SK-N-SH (cell line): ENCODE measurements around the gene SIL1. TPM values are rescaled to one million over a fixed set of nuclear protein-coding genes. Genes with fewer than 3 reads are reported as not detected.

Source experiments
- CTCF ChIA-PET: fragments of 300-600, 350-600 bp; formaldehyde crosslinking; extraction: SDS; loops from one replicate; lab custom pipeline; 2021; lab: Yijun Ruan, JAX
- POLR2A ChIA-PET: fragments of 350-600 bp; sonication (Branson Sonifier 250); formaldehyde crosslinking; extraction: SDS; loops from one replicate; lab custom pipeline; 2020; ENCODE audit warnings: antibody characterized with exemption, inconsistent platforms; lab: Yijun Ruan, JAX
- DNase-seq: peaks from one replicate; pipeline ENCODE4 v3.0.0; 2012
- H2AFZ ChIP-seq: fragments of 200-600 bp; sonication (generic); 2 replicates; pipeline ENCODE4 v1.8.1; 2016; ENCODE audit warnings: antibody characterized with exemption, mild to moderate bottlenecking, low read depth
- H3F3A ChIP-seq: fragments of 200-600 bp; sonication (generic); replicated peaks from 2 replicates; pipeline ENCODE3; 2016; ENCODE audit warnings: antibody characterized with exemption, mild to moderate bottlenecking; ENCODE audit not compliant: insufficient read depth
- H3K27ac ChIP-seq, 2 experiments: fragments of 200-500 bp in 1 of 2; fragments of 200-600 bp in 1 of 2; sonication (Bioruptor generic) in 1 of 2; sonication (generic), shearing (Covaris generic) in 1 of 2; 2 replicates each; pipeline versions ENCODE4 v1.5.1 to v1.6.1; 2014 to 2016; ENCODE audit warnings: low read depth in 2 of 2, inconsistent platforms in 1 of 2, low read length in 1 of 2, mild to moderate bottlenecking in 1 of 2, mixed read lengths in 1 of 2
- H3K27me3 ChIP-seq: fragments of 200-600 bp; sonication (generic), shearing (Covaris generic); 2 replicates; pipeline ENCODE4 v1.6.1; 2016; ENCODE audit warnings: mixed run types; ENCODE audit not compliant: insufficient read depth
- H3K36me3 ChIP-seq, 2 experiments: fragments of 200-500 bp in 1 of 2; fragments of 200-600 bp in 1 of 2; sonication (Bioruptor generic) in 1 of 2; sonication (generic) in 1 of 2; replicated peaks in 1 of 2; 2 replicates each; pipeline versions ENCODE3 to v1.5.1; 2014 to 2016; ENCODE audit warnings: low read length in 1 of 2, mild to moderate bottlenecking in 1 of 2; ENCODE audit not compliant: insufficient read depth in 2 of 2, control insufficient read depth in 1 of 2
- H3K4me1 ChIP-seq, 2 experiments: fragments of 200-500 bp in 1 of 2; fragments of 200-600 bp in 1 of 2; sonication (Bioruptor generic) in 1 of 2; sonication (generic), shearing (Covaris generic) in 1 of 2; 2 replicates each; pipeline versions ENCODE4 v1.5.1 to v1.6.1; 2014 to 2016; ENCODE audit warnings: low read depth in 1 of 2, low read length in 1 of 2, mixed run types in 1 of 2; ENCODE audit not compliant: insufficient read depth in 2 of 2, control insufficient read depth in 1 of 2
- H3K4me2 ChIP-seq: fragments of 200-600 bp; sonication (generic), shearing (Covaris generic); 2 replicates; pipeline ENCODE4 v1.6.1; 2017; ENCODE audit warnings: mixed run types
- H3K4me3 ChIP-seq, 2 experiments: fragments of 200-500 bp in 1 of 2; fragments of 200-600 bp in 1 of 2; sonication (Bioruptor generic) in 1 of 2; sonication (generic), shearing (Covaris generic) in 1 of 2; 2 replicates each; pipeline versions ENCODE4 v1.5.1 to v1.8.1; 2014 to 2016; ENCODE audit warnings: low read depth in 2 of 2, inconsistent platforms in 1 of 2, low read length in 1 of 2, mild to moderate bottlenecking in 1 of 2, mixed read lengths in 1 of 2, moderate library complexity in 1 of 2
- H3K79me2 ChIP-seq: fragments of 200-600 bp; sonication (generic); 2 replicates; pipeline ENCODE4 v1.8.1; 2017; ENCODE audit warnings: mild to moderate bottlenecking; ENCODE audit not compliant: insufficient read depth
- H3K9ac ChIP-seq: fragments of 200-600 bp; sonication (generic); 2 replicates; pipeline ENCODE4 v1.6.1; 2017; ENCODE audit warnings: mixed run types
- H3K9me2 ChIP-seq: fragments of 200-600 bp; sonication (generic); 2 replicates; pipeline ENCODE4 v1.6.1; 2017; ENCODE audit warnings: mixed run types
- H3K9me3 ChIP-seq: fragments of 200-600 bp; sonication (generic); 2 replicates; pipeline ENCODE4 v1.6.1; 2017; ENCODE audit warnings: mixed run types, mild to moderate bottlenecking, moderate library complexity
- H4K20me1 ChIP-seq: fragments of 200-600 bp; sonication (generic); 2 replicates; pipeline ENCODE4 v1.6.1; 2017; ENCODE audit warnings: mild to moderate bottlenecking, mixed run types; ENCODE audit not compliant: insufficient read depth
- ELF1 ChIP-seq: IDR thresholded peaks from 2 replicates; pipeline ENCODE4 v1.4.0; 2012
- EP300 ChIP-seq, 2 experiments: IDR thresholded peaks; 2 replicates each; pipeline versions ENCODE4 v1.4.0 to v1.6.1; 2012; ENCODE audit warnings: borderline replicate concordance in 1 of 2, low read depth in 1 of 2, low read length in 1 of 2
- EZH2phosphoT487 ChIP-seq: fragments of 200-600 bp; sonication (generic); IDR thresholded peaks from 2 replicates; pipeline ENCODE4 v1.6.1; 2017; ENCODE audit warnings: low read depth, mixed run types, mild to moderate bottlenecking, antibody characterized with exemption, moderate library complexity, borderline replicate concordance
- FOSL2 ChIP-seq: IDR thresholded peaks from 2 replicates; pipeline ENCODE4 v1.4.0; 2012; ENCODE audit warnings: low read depth, mild to moderate bottlenecking, moderate library complexity, borderline replicate concordance
- FOXJ3 ChIP-seq: sonication (generic); formaldehyde crosslinking; IDR thresholded peaks from 2 replicates; pipeline ENCODE4 v1.5.1; 2020; ENCODE audit warnings: mild to moderate bottlenecking, missing genetic modification reagents
- FOXM1 ChIP-seq: IDR thresholded peaks from 2 replicates; pipeline ENCODE4 v1.4.0; 2012; ENCODE audit warnings: low read depth, mild to moderate bottlenecking
- GABPA ChIP-seq: IDR thresholded peaks from 2 replicates; pipeline ENCODE4 v1.4.0; 2012; ENCODE audit warnings: low read depth, mild to moderate bottlenecking
- JUND ChIP-seq: IDR thresholded peaks from 2 replicates; pipeline ENCODE4 v1.4.0; 2012
- MEF2A ChIP-seq: IDR thresholded peaks from 2 replicates; pipeline ENCODE4 v1.4.0; 2012; ENCODE audit warnings: low read depth, borderline replicate concordance
- NFIC ChIP-seq: IDR thresholded peaks from 2 replicates; pipeline ENCODE4 v1.4.0; 2012; ENCODE audit warnings: borderline replicate concordance
- NRF1 ChIP-seq: IDR thresholded peaks from 2 replicates; pipeline ENCODE4 v1.6.1; 2012; ENCODE audit warnings: low read depth, mild to moderate bottlenecking, low read length
- RFX5 ChIP-seq: IDR thresholded peaks from 2 replicates; pipeline ENCODE4 v1.6.1; 2012; ENCODE audit warnings: mild to moderate bottlenecking, improper control_type of control experiment, low read length
- TCF12 ChIP-seq: IDR thresholded peaks from 2 replicates; pipeline ENCODE4 v1.4.0; 2012
- WGBS: methylation state at CpG from one replicate; pipeline ENCODE4 v1.1.6; 2017; ENCODE audit warnings: low lambda C conversion rate; 5-methylcytosine and 5-hydroxymethylcytosine counted together
- polyA plus RNA-seq, 3 experiments: library from polyadenylated mRNA; depleted of rRNA; stranded (reverse); fragments of >200 nt; gene quantifications; 2 replicates each; pipeline ENCODE4 v1.2.3, GENCODE V29; 2012
- TF ChIP-seq, protein P1 (sequence below): fragments of 200-600 bp; sonication (generic); IDR thresholded peaks from 2 replicates; pipeline ENCODE4 v1.6.1; 2017; ENCODE audit warnings: antibody characterized with exemption, mild to moderate bottlenecking, moderate library complexity
- TF ChIP-seq, protein P2 (sequence below): fragments of 150-350 bp; IDR thresholded peaks from 2 replicates; pipeline ENCODE4 v1.6.1; 2016; ENCODE audit warnings: mild to moderate bottlenecking, low read depth, low read length

The SIL1 gene
- polyA plus RNA-seq, 1 of the 3 experiments (the other 2 are of a cell fraction), result 25.9 TPM

DNA sequence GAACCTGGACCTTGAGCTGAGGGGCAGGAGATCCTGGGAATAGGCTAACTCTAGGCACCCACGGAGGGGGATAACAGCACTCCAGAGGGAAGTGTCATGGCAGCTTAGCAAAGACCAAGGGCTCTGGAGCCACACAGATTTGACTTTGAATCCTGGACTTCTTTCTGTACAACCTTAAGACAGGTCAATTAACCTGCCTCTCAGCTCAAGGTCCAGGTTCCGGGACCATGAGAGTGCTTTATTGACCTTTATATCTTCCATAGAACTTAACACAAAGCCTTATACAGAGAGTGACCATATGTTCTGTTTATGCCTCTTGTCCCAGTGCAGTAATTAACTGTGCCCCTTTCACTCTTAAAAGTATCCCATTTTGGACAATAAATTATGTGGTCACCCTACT, 232.5 kb downstream of the SIL1 start (continued):
- TF ChIP-seq, protein P1, sequence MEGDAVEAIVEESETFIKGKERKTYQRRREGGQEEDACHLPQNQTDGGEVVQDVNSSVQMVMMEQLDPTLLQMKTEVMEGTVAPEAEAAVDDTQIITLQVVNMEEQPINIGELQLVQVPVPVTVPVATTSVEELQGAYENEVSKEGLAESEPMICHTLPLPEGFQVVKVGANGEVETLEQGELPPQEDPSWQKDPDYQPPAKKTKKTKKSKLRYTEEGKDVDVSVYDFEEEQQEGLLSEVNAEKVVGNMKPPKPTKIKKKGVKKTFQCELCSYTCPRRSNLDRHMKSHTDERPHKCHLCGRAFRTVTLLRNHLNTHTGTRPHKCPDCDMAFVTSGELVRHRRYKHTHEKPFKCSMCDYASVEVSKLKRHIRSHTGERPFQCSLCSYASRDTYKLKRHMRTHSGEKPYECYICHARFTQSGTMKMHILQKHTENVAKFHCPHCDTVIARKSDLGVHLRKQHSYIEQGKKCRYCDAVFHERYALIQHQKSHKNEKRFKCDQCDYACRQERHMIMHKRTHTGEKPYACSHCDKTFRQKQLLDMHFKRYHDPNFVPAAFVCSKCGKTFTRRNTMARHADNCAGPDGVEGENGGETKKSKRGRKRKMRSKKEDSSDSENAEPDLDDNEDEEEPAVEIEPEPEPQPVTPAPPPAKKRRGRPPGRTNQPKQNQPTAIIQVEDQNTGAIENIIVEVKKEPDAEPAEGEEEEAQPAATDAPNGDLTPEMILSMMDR, result no peak
- no peak for TF ChIP-seq GABPA
- TF ChIP-seq NFIC, result no peak
- no peak for TF ChIP-seq FOXM1
- no peak for TF ChIP-seq EP300 (IDR thresholded peaks at IDR 0.05; ENCODE audit: borderline replicate concordance in 1 of 2, low read depth in 1 of 2, low read length in 1 of 2)
- no peak for TF ChIP-seq NRF1

DNA sequence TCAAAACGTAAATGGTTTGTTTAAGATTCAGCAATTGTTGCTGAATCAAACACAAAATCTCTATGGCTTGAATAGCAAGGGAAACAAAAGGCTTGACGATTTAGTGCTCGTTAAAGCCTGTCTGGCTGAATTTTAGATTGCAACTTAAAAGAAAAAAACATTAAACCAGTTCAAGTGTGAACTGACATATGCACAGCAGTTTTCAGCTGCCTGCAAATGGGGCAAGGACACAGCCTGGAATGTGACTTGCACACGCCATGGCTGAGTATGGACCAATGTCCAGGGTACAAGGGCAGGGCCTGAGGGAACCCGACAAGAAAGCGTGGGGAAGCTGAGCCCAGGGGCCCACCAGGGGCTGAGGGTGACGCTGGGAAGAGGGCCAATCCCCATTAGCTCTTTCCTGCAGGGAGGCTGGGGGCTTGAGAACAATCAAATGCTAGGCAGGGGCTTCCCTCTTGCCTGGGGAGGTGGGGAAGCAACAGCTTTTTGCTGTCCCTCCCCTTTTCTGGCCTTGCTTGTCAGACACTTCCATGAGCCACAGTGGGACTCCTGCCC, 233.4 kb downstream of the SIL1 start:
- no peak overlapping the region for H2AFZ ChIP-seq
- POLR2A ChIA-PET, result no interaction called here
- H3K4me1 ChIP-seq, result peaks cover 11 to 49% of the 10 kb centered on the region in 2 experiments; a peak in 3 of 4 replicates
- no peaks in the 10 kb centered on the region for H3K27me3 ChIP-seq
- no peak overlapping the region for H3K4me3 ChIP-seq
- H3F3A ChIP-seq, result no peaks in the 10 kb centered on the region
- no peaks in the 10 kb centered on the region for H3K36me3 ChIP-seq
- no peak overlapping the region for H3K27ac ChIP-seq
- no peaks in the 10 kb centered on the region for H3K9me2 ChIP-seq
- 96% methylated on average over 5 of the region's 7 CpGs for WGBS
- H3K79me2 ChIP-seq, result no peaks in the 10 kb centered on the region
- CTCF ChIA-PET, result interaction anchor here (1.0 to 2.4 kb wide), 5 partner anchors 9 to 385 kb away, joined by 3 to 6 read pairs (median 4); no protein-coding TSS in a partner anchor
- TF ChIP-seq ELF1, result no peak
- no peaks in the 10 kb centered on the region for H3K9me3 ChIP-seq
- DNase-seq, result no peak
- no peak overlapping the region for H3K4me2 ChIP-seq
- no peak overlapping the region for H3K9ac ChIP-seq
- no peaks in the 10 kb centered on the region for H4K20me1 ChIP-seq

DNA sequence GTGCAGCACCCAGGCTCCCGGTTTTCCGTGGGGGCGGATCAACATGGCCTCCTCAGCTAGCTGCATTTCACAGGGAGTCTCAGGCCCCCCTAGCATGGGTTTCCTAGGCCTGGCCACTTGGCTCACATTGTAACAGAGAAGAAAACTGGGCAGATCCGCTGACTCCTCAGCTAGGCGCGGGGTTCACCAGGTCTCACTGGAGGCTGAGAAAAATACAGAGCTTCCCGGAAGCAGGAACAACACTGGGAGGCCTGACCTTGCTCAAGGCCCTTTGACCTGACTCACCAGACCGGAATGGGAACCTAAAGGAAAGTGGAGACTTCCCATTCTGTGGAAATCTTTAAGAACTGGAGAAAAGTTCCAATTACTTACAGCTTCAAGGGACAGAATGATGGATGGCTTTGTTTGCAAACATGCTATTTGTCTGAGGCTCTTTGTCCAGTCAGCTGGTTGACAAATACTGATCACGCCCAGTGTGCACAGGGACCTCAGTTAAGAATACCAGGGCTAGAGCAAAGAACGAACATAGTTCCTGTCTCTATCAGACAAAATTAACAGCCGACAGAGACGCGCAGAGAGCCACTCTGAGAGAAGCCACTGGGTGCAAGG, 234.3 kb downstream of the SIL1 start:
- Histone ChIP-seq H3K4me1 (peaks cover 11 to 44% of the 10 kb centered on the region in 2 experiments; a peak in 3 of 4 replicates), H3K4me2 (no peak overlapping the region), H3K9ac (no peak overlapping the region), H3K27ac (no peak overlapping the region), H3K9me2 (no peaks in the 10 kb centered on the region), H3K9me3 (no peaks in the 10 kb centered on the region), H3K4me3 (no peak overlapping the region), H2AFZ (no peak overlapping the region), H3K79me2 (no peaks in the 10 kb centered on the region), H3K36me3 (no peaks in the 10 kb centered on the region), H4K20me1 (no peaks in the 10 kb centered on the region), H3K27me3 (no peaks in the 10 kb centered on the region), H3F3A (no peaks in the 10 kb centered on the region)
- no peak for DNase-seq
- CTCF ChIA-PET, result interaction anchor here (1.3 to 2.4 kb wide), 3 partner anchors 8 to 40 kb away, joined by 4 to 6 read pairs (median 5); no protein-coding TSS in a partner anchor
- WGBS, result 96% methylated on average over 13 of the region's 13 CpGs
- POLR2A ChIA-PET, result interaction anchor here (2.0 kb wide), 1 partner anchor 10 kb away, joined by 5 read pairs; no protein-coding TSS in a partner anchor
- TF ChIP-seq FOXJ3, result no peak
- no peak for TF ChIP-seq RFX5
- no peak for TF ChIP-seq NFIC
- TF ChIP-seq MEF2A, result no peak
- TF ChIP-seq EZH2phosphoT487, result no peak
- no peak for TF ChIP-seq TCF12
- TF ChIP-seq ELF1, result no peak
- no peak for TF ChIP-seq FOSL2
- TF ChIP-seq, protein P2, sequence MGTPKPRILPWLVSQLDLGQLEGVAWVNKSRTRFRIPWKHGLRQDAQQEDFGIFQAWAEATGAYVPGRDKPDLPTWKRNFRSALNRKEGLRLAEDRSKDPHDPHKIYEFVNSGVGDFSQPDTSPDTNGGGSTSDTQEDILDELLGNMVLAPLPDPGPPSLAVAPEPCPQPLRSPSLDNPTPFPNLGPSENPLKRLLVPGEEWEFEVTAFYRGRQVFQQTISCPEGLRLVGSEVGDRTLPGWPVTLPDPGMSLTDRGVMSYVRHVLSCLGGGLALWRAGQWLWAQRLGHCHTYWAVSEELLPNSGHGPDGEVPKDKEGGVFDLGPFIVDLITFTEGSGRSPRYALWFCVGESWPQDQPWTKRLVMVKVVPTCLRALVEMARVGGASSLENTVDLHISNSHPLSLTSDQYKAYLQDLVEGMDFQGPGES, result no peak
- TF ChIP-seq JUND, result no peak
- TF ChIP-seq NRF1, result no peak
